ENCODE results near the gene CNIH3. TPM values are rescaled to one million over a fixed set of nuclear protein-coding genes. Genes with fewer than 3 reads are reported as not detected.

CNIH3 gene
- total and polyA plus RNA-seq, 9 donors = 2.1 to 4.7 (median 2.9) TPM

- Histone ChIP-seq H3K4me3 (ENCODE audit: low read length) (no peak overlapping the region), H3K36me3 (ENCODE audit: control insufficient read depth, insufficient read depth, low read length) (no peaks in the 10 kb centered on the region), H3K9me3 (replicated peaks; ENCODE audit: control insufficient read depth, low read depth, low read length) (no peaks in the 10 kb centered on the region), H3K27ac (ENCODE audit: low read length) (no peak overlapping the region), H3K4me1 (ENCODE audit: control insufficient read depth, insufficient read depth, low read length) (no peaks in the 10 kb centered on the region), H3K27me3 (ENCODE audit: control insufficient read depth, insufficient read depth, low read length) (peaks cover 2% of the 10 kb centered on the region)
- DNase-seq = no peak
- WGBS (ENCODE audit: insufficient coverage) = no CpG with 5 or more reads among the region's 5 CpGs
Observed at GRCh38 chr1:224763126-224763775, 147.1 kb downstream of the CNIH3 start.

GRCh38 chr1:224766266-224766665 lies 150.1 kb downstream of the CNIH3 start:
- H3K4me1 ChIP-seq (ENCODE audit: control insufficient read depth, insufficient read depth, low read length) = no peaks in the 10 kb centered on the region
- whole genome bisulfite sequencing (ENCODE audit: insufficient coverage) = 43% methylated on average over 2 of the region's 4 CpGs
- no peaks in the 10 kb centered on the region for H3K36me3 ChIP-seq (ENCODE audit: control insufficient read depth, insufficient read depth, low read length)
- H3K27me3 ChIP-seq (ENCODE audit: control insufficient read depth, insufficient read depth, low read length) = peaks cover 2% of the 10 kb centered on the region
- H3K9me3 ChIP-seq (replicated peaks; ENCODE audit: control insufficient read depth, low read depth, low read length) = no peaks in the 10 kb centered on the region
- DNase-seq = no peak
- no peak overlapping the region for H3K27ac ChIP-seq (ENCODE audit: low read length)
- H3K4me3 ChIP-seq (ENCODE audit: low read length) = no peak overlapping the region

- WGBS (ENCODE audit: insufficient coverage) = 60% methylated on average over 2 of the region's 3 CpGs
- Histone ChIP-seq H3K9me3 (replicated peaks; ENCODE audit: control insufficient read depth, low read depth, low read length) (no peaks in the 10 kb centered on the region), H3K27me3 (ENCODE audit: control insufficient read depth, insufficient read depth, low read length) (peaks cover 2% of the 10 kb centered on the region), H3K27ac (ENCODE audit: low read length) (no peak overlapping the region), H3K4me1 (ENCODE audit: control insufficient read depth, insufficient read depth, low read length) (no peaks in the 10 kb centered on the region), H3K36me3 (ENCODE audit: control insufficient read depth, insufficient read depth, low read length) (no peaks in the 10 kb centered on the region), H3K4me3 (ENCODE audit: low read length) (no peak overlapping the region)
- no peak for DNase-seq
Observed at GRCh38 chr1:224767031-224767430, 150.9 kb downstream of the CNIH3 start.

GRCh38 chr1:224767676-224768075 lies 151.6 kb downstream of the CNIH3 start:
- no peaks in the 10 kb centered on the region for H3K36me3 ChIP-seq (ENCODE audit: control insufficient read depth, insufficient read depth, low read length)
- no peak overlapping the region for H3K27ac ChIP-seq (ENCODE audit: low read length)
- H3K4me3 ChIP-seq (ENCODE audit: low read length) = no peak overlapping the region
- H3K27me3 ChIP-seq (ENCODE audit: control insufficient read depth, insufficient read depth, low read length) = peaks cover 2% of the 10 kb centered on the region
- no peak for DNase-seq
- no peaks in the 10 kb centered on the region for H3K4me1 ChIP-seq (ENCODE audit: control insufficient read depth, insufficient read depth, low read length)
- no peaks in the 10 kb centered on the region for H3K9me3 ChIP-seq (replicated peaks; ENCODE audit: control insufficient read depth, low read depth, low read length)
- no CpG with 5 or more reads among the region's 2 CpGs for WGBS (ENCODE audit: insufficient coverage)

GRCh38 chr1:224768971-224769370 lies 152.9 kb downstream of the CNIH3 start:
- H3K27me3 ChIP-seq (ENCODE audit: control insufficient read depth, insufficient read depth, low read length) = peaks cover 2% of the 10 kb centered on the region
- no peak for DNase-seq
- no peaks in the 10 kb centered on the region for H3K9me3 ChIP-seq (replicated peaks; ENCODE audit: control insufficient read depth, low read depth, low read length)
- 89% methylated on average over 6 of the region's 6 CpGs for WGBS (ENCODE audit: insufficient coverage)
- no peaks in the 10 kb centered on the region for H3K36me3 ChIP-seq (ENCODE audit: control insufficient read depth, insufficient read depth, low read length)
- no peak overlapping the region for H3K27ac ChIP-seq (ENCODE audit: low read length)
- no peaks in the 10 kb centered on the region for H3K4me1 ChIP-seq (ENCODE audit: control insufficient read depth, insufficient read depth, low read length)
- H3K4me3 ChIP-seq (ENCODE audit: low read length) = no peak overlapping the region

- no peak overlapping the region for H3K27ac ChIP-seq (ENCODE audit: low read length)
- no peak overlapping the region for H3K4me3 ChIP-seq (ENCODE audit: low read length)
- H3K36me3 ChIP-seq (ENCODE audit: control insufficient read depth, insufficient read depth, low read length) = no peaks in the 10 kb centered on the region
- no peaks in the 10 kb centered on the region for H3K4me1 ChIP-seq (ENCODE audit: control insufficient read depth, insufficient read depth, low read length)
- no peaks in the 10 kb centered on the region for H3K9me3 ChIP-seq (replicated peaks; ENCODE audit: control insufficient read depth, low read depth, low read length)
- no peak for DNase-seq
- 100% methylated on average over 1 of the region's 7 CpGs for WGBS (ENCODE audit: insufficient coverage)
- peaks cover 2% of the 10 kb centered on the region for H3K27me3 ChIP-seq (ENCODE audit: control insufficient read depth, insufficient read depth, low read length)
Observed at GRCh38 chr1:224769452-224770335, 153.6 kb downstream of the CNIH3 start.

- H3K27me3 ChIP-seq (ENCODE audit: control insufficient read depth, insufficient read depth, low read length) = peaks cover 2% of the 10 kb centered on the region
- H3K36me3 ChIP-seq (ENCODE audit: control insufficient read depth, insufficient read depth, low read length) = no peaks in the 10 kb centered on the region
- no peaks in the 10 kb centered on the region for H3K4me1 ChIP-seq (ENCODE audit: control insufficient read depth, insufficient read depth, low read length)
- H3K27ac ChIP-seq (ENCODE audit: low read length) = no peak overlapping the region
- no peaks in the 10 kb centered on the region for H3K9me3 ChIP-seq (replicated peaks; ENCODE audit: control insufficient read depth, low read depth, low read length)
- DNase-seq = no peak
- WGBS (ENCODE audit: insufficient coverage) = 81% methylated on average over 3 of the region's 5 CpGs
- no peak overlapping the region for H3K4me3 ChIP-seq (ENCODE audit: low read length)
Observed at GRCh38 chr1:224770336-224770693, 154.2 kb downstream of the CNIH3 start.

GRCh38 chr1:224773646-224774045 lies 157.5 kb downstream of the CNIH3 start:
- Histone ChIP-seq H3K9me3 (replicated peaks; ENCODE audit: control insufficient read depth, low read depth, low read length) (no peaks in the 10 kb centered on the region), H3K36me3 (ENCODE audit: control insufficient read depth, insufficient read depth, low read length) (no peaks in the 10 kb centered on the region), H3K4me1 (ENCODE audit: control insufficient read depth, insufficient read depth, low read length) (no peaks in the 10 kb centered on the region), H3K27ac (ENCODE audit: low read length) (no peak overlapping the region), H3K4me3 (ENCODE audit: low read length) (no peak overlapping the region), H3K27me3 (ENCODE audit: control insufficient read depth, insufficient read depth, low read length) (no peaks in the 10 kb centered on the region)
- DNase-seq = no peak
- no CpG with 5 or more reads among the region's 2 CpGs for WGBS (ENCODE audit: insufficient coverage)

- WGBS (ENCODE audit: insufficient coverage) = 100% methylated on average over 2 of the region's 2 CpGs
- no peaks in the 10 kb centered on the region for H3K27me3 ChIP-seq (ENCODE audit: control insufficient read depth, insufficient read depth, low read length)
- no peak overlapping the region for H3K4me3 ChIP-seq (ENCODE audit: low read length)
- no peak overlapping the region for H3K27ac ChIP-seq (ENCODE audit: low read length)
- H3K4me1 ChIP-seq (ENCODE audit: control insufficient read depth, insufficient read depth, low read length) = no peaks in the 10 kb centered on the region
- H3K9me3 ChIP-seq (replicated peaks; ENCODE audit: control insufficient read depth, low read depth, low read length) = no peaks in the 10 kb centered on the region
- H3K36me3 ChIP-seq (ENCODE audit: control insufficient read depth, insufficient read depth, low read length) = no peaks in the 10 kb centered on the region
- no peak for DNase-seq
Observed at GRCh38 chr1:224774378-224774777, 158.3 kb downstream of the CNIH3 start.

GRCh38 chr1:224777180-224777579 lies 161.1 kb downstream of the CNIH3 start:
- no peaks in the 10 kb centered on the region for H3K27me3 ChIP-seq (ENCODE audit: control insufficient read depth, insufficient read depth, low read length)
- no peak overlapping the region for H3K27ac ChIP-seq (ENCODE audit: low read length)
- no peaks in the 10 kb centered on the region for H3K4me1 ChIP-seq (ENCODE audit: control insufficient read depth, insufficient read depth, low read length)
- no peaks in the 10 kb centered on the region for H3K9me3 ChIP-seq (replicated peaks; ENCODE audit: control insufficient read depth, low read depth, low read length)
- DNase-seq = no peak
- H3K36me3 ChIP-seq (ENCODE audit: control insufficient read depth, insufficient read depth, low read length) = no peaks in the 10 kb centered on the region
- H3K4me3 ChIP-seq (ENCODE audit: low read length) = no peak overlapping the region
- no CpG with 5 or more reads among the region's 2 CpGs for whole genome bisulfite sequencing (ENCODE audit: insufficient coverage)
